ENCODE measurements around the gene SDK2. TPM values are rescaled to one million over a fixed set of nuclear protein-coding genes. Genes with fewer than 3 reads are reported as not detected.

SDK2 gene
- total and polyA plus RNA-seq, 9 of the 15 experiments (the other 6 are each of a cell fraction or from before 2014, with no cell fraction given) = 0.04 TPM; not detected in 8

DNA sequence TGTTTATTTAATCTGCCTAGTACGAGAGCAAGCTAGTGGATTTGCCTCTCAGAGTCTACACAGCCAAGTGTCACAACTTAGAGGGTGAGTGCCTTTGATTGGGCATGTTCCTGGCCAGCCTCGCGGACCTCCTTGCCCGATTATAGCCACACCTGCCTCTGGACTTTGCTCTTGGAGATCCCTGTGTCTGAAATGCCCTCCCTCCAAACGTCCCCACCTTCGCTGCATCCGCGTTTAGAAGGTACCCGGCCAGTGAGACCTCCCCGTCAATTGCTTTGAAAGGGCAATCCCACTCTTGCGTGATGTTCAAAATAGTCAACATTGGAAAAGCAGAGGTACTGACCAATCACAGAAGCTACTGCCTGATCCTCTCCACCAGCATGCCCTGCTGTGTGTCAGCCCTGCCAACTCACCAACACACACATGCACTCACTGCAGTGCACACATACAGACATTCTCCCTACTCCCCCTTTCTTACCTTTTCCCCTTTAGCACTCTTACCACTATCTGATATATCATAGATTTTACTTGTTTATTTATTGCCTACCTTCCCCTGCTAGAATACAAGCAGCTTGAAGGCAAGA lies 6.5 kb upstream of the SDK2 start (continued):
- TF ChIP-seq POLR2H (tag; IDR thresholded peaks at IDR 0.05; ENCODE audit: low read depth) (no peak), ZNF274 (IDR thresholded peaks at IDR 0.05; ENCODE audit: borderline replicate concordance, low read depth, low read length) (no peak), CREB5 (CRISPR knock-in tag; IDR thresholded peaks at IDR 0.05) (no peak)
- TF ChIP-seq, protein P1, sequence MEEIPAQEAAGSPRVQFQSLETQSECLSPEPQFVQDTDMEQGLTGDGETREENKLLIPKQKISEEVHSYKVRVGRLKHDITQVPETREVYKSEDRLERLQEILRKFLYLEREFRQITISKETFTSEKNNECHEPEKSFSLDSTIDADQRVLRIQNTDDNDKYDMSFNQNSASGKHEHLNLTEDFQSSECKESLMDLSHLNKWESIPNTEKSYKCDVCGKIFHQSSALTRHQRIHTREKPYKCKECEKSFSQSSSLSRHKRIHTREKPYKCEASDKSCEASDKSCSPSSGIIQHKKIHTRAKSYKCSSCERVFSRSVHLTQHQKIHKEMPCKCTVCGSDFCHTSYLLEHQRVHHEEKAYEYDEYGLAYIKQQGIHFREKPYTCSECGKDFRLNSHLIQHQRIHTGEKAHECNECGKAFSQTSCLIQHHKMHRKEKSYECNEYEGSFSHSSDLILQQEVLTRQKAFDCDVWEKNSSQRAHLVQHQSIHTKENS (CRISPR knock-in tag; IDR thresholded peaks at IDR 0.05) = no peak

- Histone ChIP-seq H3K4me2 (ENCODE audit: insufficient read depth, low read length) (no peak overlapping the region), H3K36me3 (ENCODE audit: control insufficient read depth, insufficient read depth, low read length) (no peaks in the 10 kb centered on the region), H3K27ac (ENCODE audit: extremely low read depth, low read depth, low read length) (no peak overlapping the region), H3K9me3 (replicated peaks; ENCODE audit: control insufficient read depth, insufficient read depth, low read depth, low read length) (no peaks in the 10 kb centered on the region), H3K4me1 (replicated peaks in 1 of 2; ENCODE audit: control insufficient read depth in 2 of 2, insufficient read depth in 2 of 2, low read length in 2 of 2) (no peaks in the 10 kb centered on the region), H3K9ac (ENCODE audit: insufficient read depth in 1 of 2, low read depth in 2 of 2, low read length in 2 of 2) (no peak overlapping the region), H2AFZ (ENCODE audit: low read depth, low read length) (no peak overlapping the region), H3K79me2 (ENCODE audit: control insufficient read depth, insufficient read depth, low read length) (no peaks in the 10 kb centered on the region), H3K4me3 (no peak overlapping the region), H3K9me1 (ENCODE audit: control insufficient read depth, insufficient read depth, low read length) (no peaks in the 10 kb centered on the region), H3K27me3 (ENCODE audit: control insufficient read depth in 2 of 2, insufficient read depth in 2 of 2, low read length in 2 of 2) (peaks cover 0 to 9% of the 10 kb centered on the region in 2 experiments; a peak in 2 of 5 replicates), H4K20me1 (replicated peaks; ENCODE audit: control insufficient read depth, insufficient read depth, low read length) (no peaks in the 10 kb centered on the region; the same call in 1 of the 2 replicates)
- in situ Hi-C loops (cut with MboI) = no loop called here
- no TSS peak for BruUV-seq (replicated peaks)
- ChIA-PET POLR2A (no interaction called here), CTCF (ENCODE audit: low intra/inter-chr PET ratio) (no interaction called here)
- DNase-seq (ENCODE audit: extremely low read depth in 1 of 4, low spot score in 3 of 4) (no peak), FAIRE-seq (no peak), ATAC-seq (no peak)
- WGBS (ENCODE audit: insufficient coverage, low coverage, missing lambda C conversion rate) = 0% methylated on average over 2 of the region's 2 CpGs
- intact Hi-C loops (cut with micrococcal nuclease) = loop anchor here (10.0 kb wide), 1 partner anchor 305 kb away; no protein-coding TSS in a partner anchor
- TF ChIP-seq CTCF (IDR thresholded peaks at IDR 0.05 in 2 of 3, conservative IDR thresholded peaks at IDR 0.05 in 1 of 3; ENCODE audit: insufficient read depth in 2 of 3, low read depth in 1 of 3, low read length in 3 of 3) = peak in 1 of 3 experiments; percentile 15; a peak in 1 of 6 replicates
- no peak for TF ChIP-seq GTF2B (IDR thresholded peaks at IDR 0.05; ENCODE audit: extremely low read depth, insufficient read length)
- TF ChIP-seq RAD21 (CRISPR knock-in tag; conservative IDR thresholded peaks at IDR 0.05 in 1 of 2, IDR thresholded peaks at IDR 0.05 in 1 of 2) = peak in 1 of 2 experiments; percentile 17; a peak in 1 of 4 replicates
- TF ChIP-seq, protein P2, sequence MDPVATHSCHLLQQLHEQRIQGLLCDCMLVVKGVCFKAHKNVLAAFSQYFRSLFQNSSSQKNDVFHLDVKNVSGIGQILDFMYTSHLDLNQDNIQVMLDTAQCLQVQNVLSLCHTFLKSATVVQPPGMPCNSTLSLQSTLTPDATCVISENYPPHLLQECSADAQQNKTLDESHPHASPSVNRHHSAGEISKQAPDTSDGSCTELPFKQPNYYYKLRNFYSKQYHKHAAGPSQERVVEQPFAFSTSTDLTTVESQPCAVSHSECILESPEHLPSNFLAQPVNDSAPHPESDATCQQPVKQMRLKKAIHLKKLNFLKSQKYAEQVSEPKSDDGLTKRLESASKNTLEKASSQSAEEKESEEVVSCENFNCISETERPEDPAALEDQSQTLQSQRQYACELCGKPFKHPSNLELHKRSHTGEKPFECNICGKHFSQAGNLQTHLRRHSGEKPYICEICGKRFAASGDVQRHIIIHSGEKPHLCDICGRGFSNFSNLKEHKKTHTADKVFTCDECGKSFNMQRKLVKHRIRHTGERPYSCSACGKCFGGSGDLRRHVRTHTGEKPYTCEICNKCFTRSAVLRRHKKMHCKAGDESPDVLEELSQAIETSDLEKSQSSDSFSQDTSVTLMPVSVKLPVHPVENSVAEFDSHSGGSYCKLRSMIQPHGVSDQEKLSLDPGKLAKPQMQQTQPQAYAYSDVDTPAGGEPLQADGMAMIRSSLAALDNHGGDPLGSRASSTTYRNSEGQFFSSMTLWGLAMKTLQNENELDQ (CRISPR knock-in tag; IDR thresholded peaks at IDR 0.05; ENCODE audit: borderline replicate concordance) = no peak
Observed at GRCh38 chr17:73650140-73650539, 5.9 kb upstream of the SDK2 start.

Data from K562 (cell line).